ENCODE measurements around the gene TMEM235.
A peak's percentile ranks its signal among the peaks of the same experiment; 100 is the strongest.

Gene TMEM235

GRCh38 chr17:78273813-78274212, 42.4 kb downstream of the TMEM235 start:
- no peak for DNase-seq

- DNase-seq: no peak
Observed at GRCh38 chr17:78275355-78275754, 43.9 kb downstream of the TMEM235 start.

- no peak for DNase-seq
Observed at GRCh38 chr17:78276098-78276887, 44.9 kb downstream of the TMEM235 start.

- DNase-seq: no peak
Observed at GRCh38 chr17:78278139-78278741, 46.8 kb downstream of the TMEM235 start.

GRCh38 chr17:78279360-78279990, 48.0 kb downstream of the TMEM235 start:
- DNase-seq: no peak

- DNase-seq: no peak
Observed at GRCh38 chr17:78281249-78281845, 49.9 kb downstream of the TMEM235 start.

DNA sequence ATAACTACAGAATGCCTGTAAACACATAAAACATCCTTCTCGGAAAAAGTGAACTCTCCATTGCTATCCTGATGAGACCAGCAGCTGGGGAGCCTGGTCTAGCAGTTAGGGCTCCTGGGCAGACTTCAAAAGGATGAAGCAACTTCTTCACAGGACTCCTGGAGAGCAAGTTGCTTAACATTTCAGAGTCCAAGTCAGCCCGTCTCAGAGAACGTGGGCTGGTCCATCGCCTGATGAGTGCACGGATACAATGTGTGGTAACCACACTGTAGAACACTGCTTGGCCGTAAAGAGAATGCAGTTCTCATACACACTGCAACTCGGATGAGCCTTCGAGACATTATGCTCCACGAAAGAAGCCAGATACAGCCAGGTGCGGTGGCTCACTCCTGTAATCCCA, 52.7 kb downstream of the TMEM235 start:
- no peak for DNase-seq

- DNase-seq: no peak
Observed at GRCh38 chr17:78289004-78289403, 57.6 kb downstream of the TMEM235 start.

DNA sequence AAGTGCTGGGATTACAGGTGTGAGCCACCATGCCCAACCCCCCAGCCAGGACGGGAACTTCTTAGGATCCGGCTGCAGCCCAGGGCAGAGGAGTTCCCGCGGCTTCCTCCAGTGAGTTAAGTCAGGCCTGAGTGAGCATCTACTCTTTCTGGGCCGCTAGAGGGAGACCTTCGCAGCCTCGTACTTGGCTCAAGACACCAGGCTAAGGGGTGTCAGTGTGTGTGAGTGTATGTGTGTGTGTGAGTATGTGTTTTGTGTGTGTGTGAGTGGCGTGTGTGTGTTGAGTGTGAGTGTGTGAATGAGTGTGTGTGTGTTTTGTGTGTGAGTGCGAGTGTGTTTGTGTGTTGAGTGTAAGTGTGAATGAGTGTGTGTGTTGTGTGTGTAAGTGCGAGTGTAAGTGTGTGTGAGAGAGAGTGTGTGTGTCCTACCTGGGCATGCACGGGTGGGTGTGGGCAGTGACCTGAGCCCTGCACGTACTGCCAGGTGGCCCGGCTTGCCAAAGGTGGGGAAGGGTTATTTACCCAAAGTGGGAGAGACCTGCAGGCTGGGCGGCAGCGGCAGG, 58.5 kb downstream of the TMEM235 start:
- peak; percentile 69 for DNase-seq
